Lower leg skin (tissue), 3 donors: ENCODE measurements around the gene WWTR1.

Experiments used
- POLR2A ChIP-seq, 2 donors: fragments of 450-650 bp; IDR thresholded peaks; one replicate each; pipeline ENCODE4 v1.6.1; 2016 to 2017; ENCODE audit warnings: antibody characterized with exemption in 2 of 2, mild to moderate bottlenecking in 1 of 2, moderate library complexity in 1 of 2
- TF ChIP-seq, protein P1 (sequence below), 3 donors: fragments of 450-650 bp; IDR thresholded peaks; one replicate each; pipeline ENCODE4 v1.5.1; 2016; ENCODE audit warnings: antibody characterized with exemption in 3 of 3, mild to moderate bottlenecking in 3 of 3, moderate library complexity in 2 of 3

DNA sequence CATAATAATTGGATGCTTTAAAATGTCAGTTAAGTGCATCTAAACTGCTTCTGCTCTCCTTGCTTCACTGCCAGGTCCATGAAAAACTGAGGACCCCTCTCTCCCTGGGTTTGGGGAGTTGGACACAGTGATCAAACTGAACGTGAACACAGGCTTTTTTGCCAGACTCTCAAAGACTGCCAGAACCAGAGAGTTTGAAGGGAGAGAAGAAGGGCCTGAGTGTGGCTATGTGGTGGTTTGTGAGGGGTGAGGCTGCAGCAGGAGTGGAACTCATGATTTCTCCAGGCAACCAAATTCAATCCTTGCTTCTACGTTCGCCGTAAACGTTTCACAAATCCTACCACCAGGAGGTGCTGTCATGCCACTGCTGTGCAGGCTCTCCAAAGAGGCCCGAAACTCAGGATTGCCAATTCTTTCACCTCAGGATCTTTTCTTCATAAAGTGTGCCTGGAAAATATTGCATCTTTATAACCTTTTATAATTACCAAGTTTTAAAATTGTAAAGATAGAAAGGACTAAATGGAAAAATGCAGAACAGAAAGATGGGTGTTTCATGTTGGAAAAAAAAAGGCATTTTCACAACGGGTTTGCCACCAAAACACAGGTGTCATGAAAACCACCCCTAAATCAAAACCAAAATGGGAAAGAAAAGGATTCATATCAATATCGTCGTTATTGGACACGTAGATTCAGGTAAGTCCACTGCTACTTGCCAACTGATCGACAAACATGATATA is 163.6 kb downstream of the WWTR1 start:
- TF ChIP-seq, protein P1, sequence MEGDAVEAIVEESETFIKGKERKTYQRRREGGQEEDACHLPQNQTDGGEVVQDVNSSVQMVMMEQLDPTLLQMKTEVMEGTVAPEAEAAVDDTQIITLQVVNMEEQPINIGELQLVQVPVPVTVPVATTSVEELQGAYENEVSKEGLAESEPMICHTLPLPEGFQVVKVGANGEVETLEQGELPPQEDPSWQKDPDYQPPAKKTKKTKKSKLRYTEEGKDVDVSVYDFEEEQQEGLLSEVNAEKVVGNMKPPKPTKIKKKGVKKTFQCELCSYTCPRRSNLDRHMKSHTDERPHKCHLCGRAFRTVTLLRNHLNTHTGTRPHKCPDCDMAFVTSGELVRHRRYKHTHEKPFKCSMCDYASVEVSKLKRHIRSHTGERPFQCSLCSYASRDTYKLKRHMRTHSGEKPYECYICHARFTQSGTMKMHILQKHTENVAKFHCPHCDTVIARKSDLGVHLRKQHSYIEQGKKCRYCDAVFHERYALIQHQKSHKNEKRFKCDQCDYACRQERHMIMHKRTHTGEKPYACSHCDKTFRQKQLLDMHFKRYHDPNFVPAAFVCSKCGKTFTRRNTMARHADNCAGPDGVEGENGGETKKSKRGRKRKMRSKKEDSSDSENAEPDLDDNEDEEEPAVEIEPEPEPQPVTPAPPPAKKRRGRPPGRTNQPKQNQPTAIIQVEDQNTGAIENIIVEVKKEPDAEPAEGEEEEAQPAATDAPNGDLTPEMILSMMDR (IDR thresholded peaks at IDR 0.05): peak in 1 of 3 donors; percentile 65
- no peak for TF ChIP-seq POLR2A (IDR thresholded peaks at IDR 0.05)
